GM23338 (cell line): ENCODE data around the gene TNNI3K.

Experiments used
- CTCF ChIP-seq, 2 experiments: fragments of 200-600 bp in 1 of 2; sonication (generic) in 1 of 2; conservative IDR thresholded peaks; 2 replicates each; pipeline versions ENCODE4 v1.5.1 to v1.6.1; 2016 to 2017; ENCODE audit warnings: antibody characterized with exemption in 2 of 2, low read depth in 2 of 2, mild to moderate bottlenecking in 2 of 2, moderate library complexity in 1 of 2
- ZNF462 ChIP-seq: fragments of 250-450 bp; sonication (Bioruptor Pico); IDR thresholded peaks from 2 replicates; pipeline ENCODE4 v1.5.0; 2020; ENCODE audit warnings: mild to moderate bottlenecking, moderate library complexity

GRCh38 chr1:74399249-74399648 lies 164.1 kb downstream of the TNNI3K start:
- TF ChIP-seq CTCF (conservative IDR thresholded peaks at IDR 0.05; ENCODE audit: low read depth in 2 of 2) (no peak), ZNF462 (CRISPR knock-in tag) (no peak)
